ENCODE data around the gene GAGE13.
"Not testable (repeated sequence)": the region's sequence is repeated elsewhere in the genome, so short reads cannot be mapped to it uniquely, and the experiment has no call there.

The GAGE13 gene

GRCh38 chrX:49341449-49341848 lies 10.1 kb downstream of the GAGE13 start:
- not testable (repeated sequence) for DNase-seq

GRCh38 chrX:49344496-49345175 lies 13.3 kb downstream of the GAGE13 start:
- not testable (repeated sequence) for DNase-seq

GRCh38 chrX:49345402-49345801 lies 14.0 kb downstream of the GAGE13 start:
- DNase-seq, result not testable (repeated sequence)

GRCh38 chrX:49346150-49346549 lies 14.8 kb downstream of the GAGE13 start:
- not testable (repeated sequence) for DNase-seq

Measured in NCI-H1105 (cell line).